Thoracic aorta (tissue), 2 donors: Measurements from ENCODE around the gene WDR13. TPM values are rescaled to one million over a fixed set of nuclear protein-coding genes. Genes with fewer than 3 reads are reported as not detected.

ENCODE experiments used
- ATAC-seq: fragments of 150-250 bp; one replicate; pipeline ENCODE4 v1.8.0; 2017; ENCODE audit warnings: low read depth; ENCODE audit not compliant: insufficient number of reproducible peaks, low FRiP score
- DNase-seq: peaks from one replicate; pipeline ENCODE4 v3.0.0-alpha.2; 2020; ENCODE audit warnings: low spot score
- H3K27ac ChIP-seq, 2 donors: fragments of 200-600 bp; sonication (generic); 1 replicate in 1 of 2; 2 replicates in 1 of 2; pipeline ENCODE4 v1.5.1; 2016; ENCODE audit warnings: mild to moderate bottlenecking in 2 of 2, moderate library complexity in 2 of 2
- H3K27me3 ChIP-seq: fragments of 200-600 bp; sonication (generic); replicated peaks from 2 replicates; pipeline ENCODE4 v1.6.0; 2016; ENCODE audit warnings: mild to moderate bottlenecking; ENCODE audit not compliant: insufficient read depth
- H3K36me3 ChIP-seq: fragments of 200-600 bp; sonication (generic); one replicate; pipeline ENCODE4 v1.5.1; 2016
- H3K4me1 ChIP-seq, 2 donors: fragments of 200-600 bp; sonication (generic); 1 replicate in 1 of 2; 2 replicates in 1 of 2; pipeline versions ENCODE4 v1.5.1 to v1.6.0; 2016; ENCODE audit warnings: low read depth in 2 of 2, mild to moderate bottlenecking in 1 of 2; ENCODE audit not compliant: control insufficient read depth in 1 of 2
- H3K4me3 ChIP-seq: fragments of 200-600 bp; sonication (generic); 2 replicates; pipeline ENCODE4 v1.5.1; 2016; ENCODE audit warnings: mild to moderate bottlenecking
- H3K9me3 ChIP-seq: fragments of 200-600 bp; sonication (generic); 2 replicates; pipeline ENCODE4 v1.5.1; 2016
- CTCF ChIP-seq: fragments of 200-600 bp; sonication (generic); IDR thresholded peaks from one replicate; pipeline ENCODE4 v1.5.1; 2019; ENCODE audit warnings: antibody characterized with exemption
- total RNA-seq, 2 donors: library from RNA; depleted of rRNA; stranded (reverse); fragments of >200 nt; gene quantifications; one replicate each; pipeline versions ENCODE4 v1.1.0 to v1.2.3, GENCODE V29; 2016

Gene WDR13
- total RNA-seq, 2 donors from 2014 or later: 119 to 145 TPM

DNA sequence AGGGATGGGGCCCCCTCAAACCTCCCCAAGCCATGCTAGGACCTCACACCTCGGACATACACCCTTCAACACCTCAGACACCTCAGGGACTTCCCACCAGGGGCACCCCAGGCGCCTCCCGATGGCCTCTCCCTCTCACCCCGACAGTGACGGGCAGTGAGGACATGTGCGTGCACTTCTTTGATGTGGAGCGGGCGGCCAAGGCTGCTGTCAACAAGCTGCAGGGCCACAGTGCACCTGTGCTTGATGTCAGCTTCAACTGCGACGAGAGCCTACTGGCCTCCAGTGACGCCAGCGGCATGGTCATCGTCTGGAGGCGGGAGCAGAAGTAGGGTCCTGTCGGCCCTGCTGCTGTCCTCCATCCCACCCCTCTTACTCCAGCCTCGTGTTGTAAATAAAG is 7.4 kb downstream of the WDR13 start:
- H3K27ac ChIP-seq: no peak overlapping the region
- ATAC-seq: no peak
- no peak overlapping the region for H3K4me3 ChIP-seq
- H3K9me3 ChIP-seq: no peaks in the 10 kb centered on the region
- DNase-seq: no peak
- TF ChIP-seq CTCF: no peak
- H3K4me1 ChIP-seq: no peaks in the 10 kb centered on the region
- H3K36me3 ChIP-seq: peaks cover 28% of the 10 kb centered on the region
- H3K27me3 ChIP-seq: no peaks in the 10 kb centered on the region

GRCh38 chrX:48606091-48606490 is 8.8 kb downstream of the WDR13 start:
- Histone ChIP-seq H3K27ac (no peak overlapping the region), H3K36me3 (peaks cover 20% of the 10 kb centered on the region), H3K4me1 (no peaks in the 10 kb centered on the region), H3K27me3 (no peaks in the 10 kb centered on the region), H3K4me3 (no peak overlapping the region), H3K9me3 (no peaks in the 10 kb centered on the region)
- ATAC-seq (no peak), DNase-seq (no peak)
- no peak for TF ChIP-seq CTCF

- Histone ChIP-seq H3K36me3 (no peaks in the 10 kb centered on the region), H3K4me1 (no peaks in the 10 kb centered on the region), H3K27ac (no peak overlapping the region), H3K4me3 (no peak overlapping the region), H3K9me3 (no peaks in the 10 kb centered on the region), H3K27me3 (no peaks in the 10 kb centered on the region)
- TF ChIP-seq CTCF: no peak
- ATAC-seq: no peak
- DNase-seq: no peak
Observed at GRCh38 chrX:48611703-48612102, 14.4 kb downstream of the WDR13 start.

DNA sequence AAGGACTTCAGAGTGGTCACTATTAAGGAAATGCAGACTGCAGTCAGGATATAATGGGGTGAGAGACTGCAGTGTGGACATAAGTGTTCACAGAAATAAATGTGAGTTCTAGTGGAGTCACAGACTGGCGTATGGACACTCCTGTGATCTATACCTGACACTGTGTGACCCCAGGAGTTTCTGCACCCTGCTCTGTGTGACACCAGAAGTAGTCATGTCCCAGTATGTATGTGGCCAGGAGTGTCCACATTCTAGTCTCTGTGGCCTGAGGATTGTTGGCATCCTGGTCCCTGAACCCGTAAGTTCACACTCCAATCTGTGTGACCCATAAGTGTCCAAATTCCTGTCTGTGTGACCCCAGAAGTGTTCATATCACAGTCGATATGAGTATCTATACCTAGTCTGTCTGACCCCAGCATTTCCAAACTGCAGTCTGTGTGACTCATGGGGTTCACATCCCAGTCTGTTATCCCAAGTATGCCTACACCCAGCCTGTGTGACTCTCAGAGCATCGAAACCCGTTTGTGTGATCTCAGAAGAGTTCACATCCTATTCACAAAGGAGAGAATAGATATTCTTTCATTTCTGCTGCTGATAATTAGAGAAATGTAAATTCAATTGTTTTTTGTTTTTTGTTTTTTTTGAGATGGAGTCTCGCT is 16.3 kb downstream of the WDR13 start:
- Histone ChIP-seq H3K4me3 (no peak overlapping the region), H3K9me3 (no peaks in the 10 kb centered on the region), H3K4me1 (no peaks in the 10 kb centered on the region), H3K27ac (no peak overlapping the region), H3K36me3 (no peaks in the 10 kb centered on the region), H3K27me3 (no peaks in the 10 kb centered on the region)
- TF ChIP-seq CTCF: no peak
- DNase-seq (no peak), ATAC-seq (no peak)

DNA sequence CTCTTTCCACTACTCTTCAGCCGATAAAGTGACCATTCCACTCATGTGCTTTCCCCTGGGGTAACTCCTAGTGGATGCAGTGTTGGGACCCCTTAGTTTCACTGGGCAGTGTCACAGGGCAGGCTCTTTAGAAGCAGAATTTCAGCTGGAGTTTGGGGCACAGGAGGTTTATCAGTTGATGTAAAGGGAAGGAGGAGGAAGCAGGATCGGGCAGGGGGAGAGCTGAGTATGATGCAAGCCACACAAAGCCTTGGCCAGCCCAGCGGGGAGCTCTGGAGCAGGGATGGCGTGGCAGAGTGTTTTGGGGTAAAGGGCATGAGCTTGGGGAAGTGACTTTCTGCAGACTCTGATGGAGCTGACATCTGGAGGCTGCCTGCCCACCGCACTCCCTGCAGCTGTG is 19.3 kb downstream of the WDR13 start:
- Histone ChIP-seq H3K4me3 (no peak overlapping the region), H3K27me3 (no peaks in the 10 kb centered on the region), H3K9me3 (no peaks in the 10 kb centered on the region), H3K4me1 (no peaks in the 10 kb centered on the region), H3K36me3 (no peaks in the 10 kb centered on the region), H3K27ac (no peak overlapping the region)
- no peak for TF ChIP-seq CTCF
- ATAC-seq (no peak), DNase-seq (no peak)
